AML-193 (cell line): ENCODE results near the gene TCIRG1.

Experiments
- DNase-seq, 2 experiments: peaks; one replicate each; lab custom pipeline; 2025; lab: John Stamatoyannopoulos, UW

The TCIRG1 gene

GRCh38 chr11:68037411-68038225 is 1.2 kb upstream of the TCIRG1 start:
- no peak for DNase-seq

- no peak for DNase-seq
These were observed 553 bp upstream of the TCIRG1 start for GRCh38 chr11:68038226-68038717.

GRCh38 chr11:68039526-68040086 is 781 bp downstream of the TCIRG1 start:
- DNase-seq = peak in 1 of 2 experiments; percentile 25

GRCh38 chr11:68040101-68040956 is 1.5 kb downstream of the TCIRG1 start:
- peak; percentile 64 to 73 for DNase-seq

GRCh38 chr11:68040957-68041591 is 2.2 kb downstream of the TCIRG1 start:
- no peak for DNase-seq

GRCh38 chr11:68041617-68042218 is 2.9 kb downstream of the TCIRG1 start:
- no peak for DNase-seq

GRCh38 chr11:68042219-68043028 is 3.6 kb downstream of the TCIRG1 start:
- no peak for DNase-seq

GRCh38 chr11:68043029-68043348 is 4.2 kb downstream of the TCIRG1 start:
- no peak for DNase-seq

GRCh38 chr11:68043349-68044144 is 4.7 kb downstream of the TCIRG1 start:
- no peak for DNase-seq

- no peak for DNase-seq
These were observed 5.5 kb downstream of the TCIRG1 start for GRCh38 chr11:68044145-68044813.

- DNase-seq = no peak
These were observed 6.1 kb downstream of the TCIRG1 start for GRCh38 chr11:68044898-68045351.

GRCh38 chr11:68047437-68048290 is 8.8 kb downstream of the TCIRG1 start:
- no peak for DNase-seq

GRCh38 chr11:68048681-68049508 is 10.1 kb downstream of the TCIRG1 start:
- no peak for DNase-seq

GRCh38 chr11:68049509-68050370 is 10.9 kb downstream of the TCIRG1 start:
- no peak for DNase-seq

- DNase-seq = no peak
These were observed 11.6 kb downstream of the TCIRG1 start for GRCh38 chr11:68050371-68050841.
